K562 (cell line): Measurements from ENCODE around the gene GRIK1. TPM values are rescaled to one million over a fixed set of nuclear protein-coding genes. Genes with fewer than 3 reads are reported as not detected.

ENCODE experiments used
- ATAC-seq: fragments of 200-7000 bp; cut with Tn5 transposase; 3 replicates; pipeline ENCODE4 v1.9.1; 2020; ENCODE audit warnings: moderate library complexity
- BruUV-seq: library from RNA; stranded (reverse); fragments of 400-500 nt; replicated peaks from 2 replicates; lab custom pipeline; 2021; lab: Mats Ljungman, UMichigan
- CTCF ChIA-PET: fragments of 300-600 bp; formaldehyde crosslinking; extraction: SDS; loops from one replicate; lab custom pipeline; 2021; ENCODE audit warnings: low intra/inter-chr PET ratio; lab: Yijun Ruan, JAX
- POLR2A ChIA-PET: fragments of 300-600, 350-650 bp; sonication (Branson Sonifier 250); formaldehyde crosslinking; extraction: SDS; loops from one replicate; lab custom pipeline; 2021; ENCODE audit warnings: antibody characterized with exemption, inconsistent platforms; lab: Yijun Ruan, JAX
- DNase-seq, 4 experiments: peaks; one replicate each; pipeline versions ENCODE4 v3.0.0 to v3.0.0-alpha.2; 2011 to 2018; ENCODE audit warnings: low spot score in 3 of 4, mixed read lengths in 3 of 4; ENCODE audit errors: extremely low read depth in 1 of 4
- FAIRE-seq: peaks from 2 replicates; lab custom pipeline; 2011; peaks lifted over from hg19 to GRCh38; lab: Jason Lieb, UNC
- H2AFZ ChIP-seq: 2 replicates; pipeline ENCODE4 v1.6.0; 2011; ENCODE audit warnings: low read depth, low read length, control low read depth, inconsistent platforms
- H3K27ac ChIP-seq: fragments of 200-600 bp; 3 replicates; pipeline ENCODE4 v1.8.0; 2011; ENCODE audit warnings: low read depth, mild to moderate bottlenecking, control low read depth, inconsistent platforms, low read length, moderate library complexity, mixed read lengths; ENCODE audit errors: extremely low read depth
- H3K27me3 ChIP-seq, 2 experiments: fragments of 300-600 bp in 1 of 2; 2 replicates in 1 of 2; 3 replicates in 1 of 2; pipeline versions ENCODE4 v1.6.0 to v1.8.0; 2011; ENCODE audit warnings: inconsistent platforms in 2 of 2, low read length in 2 of 2, mild to moderate bottlenecking in 1 of 2, mixed read lengths in 1 of 2, moderate library complexity in 1 of 2; ENCODE audit not compliant: control insufficient read depth in 2 of 2, insufficient read depth in 2 of 2
- H3K36me3 ChIP-seq: fragments of 300-600 bp; 3 replicates; pipeline ENCODE4 v1.8.0; 2011; ENCODE audit warnings: mild to moderate bottlenecking, low read length, inconsistent platforms; ENCODE audit not compliant: control insufficient read depth, insufficient read depth
- H3K4me1 ChIP-seq, 2 experiments: fragments of 200-600 bp in 1 of 2; replicated peaks in 1 of 2; 2 replicates in 1 of 2; 3 replicates in 1 of 2; pipeline versions ENCODE4 v1.5.1 to v1.8.0; 2011; ENCODE audit warnings: inconsistent platforms in 2 of 2, low read length in 2 of 2, mild to moderate bottlenecking in 1 of 2, mixed read lengths in 1 of 2, moderate library complexity in 1 of 2; ENCODE audit not compliant: control insufficient read depth in 2 of 2, insufficient read depth in 2 of 2
- H3K4me2 ChIP-seq: 2 replicates; pipeline ENCODE4 v1.6.1; 2011; ENCODE audit warnings: low read length, control low read depth, inconsistent platforms, mixed read lengths; ENCODE audit not compliant: insufficient read depth
- H3K4me3 ChIP-seq: fragments of 200-600 bp; sonication (generic), shearing (Covaris generic); 2 replicates; pipeline ENCODE4 v1.5.1; 2016; ENCODE audit warnings: control low read depth, inconsistent platforms
- H3K79me2 ChIP-seq: fragments of 200-600 bp; 3 replicates; pipeline ENCODE4 v1.8.0; 2011; ENCODE audit warnings: low read length, inconsistent platforms; ENCODE audit not compliant: control insufficient read depth, insufficient read depth
- H3K9ac ChIP-seq, 2 experiments: 2 replicates each; pipeline versions ENCODE4 v1.6.0 to v1.6.1; 2011; ENCODE audit warnings: low read depth in 2 of 2, low read length in 2 of 2, control low read depth in 1 of 2, inconsistent platforms in 1 of 2, mild to moderate bottlenecking in 1 of 2, mixed read lengths in 1 of 2; ENCODE audit not compliant: insufficient read depth in 1 of 2
- H3K9me1 ChIP-seq: one replicate; pipeline ENCODE4 v1.6.0; 2011; ENCODE audit warnings: inconsistent platforms, mild to moderate bottlenecking, low read length, moderate library complexity; ENCODE audit not compliant: control insufficient read depth, insufficient read depth
- H3K9me3 ChIP-seq: replicated peaks from 2 replicates; pipeline ENCODE4 v1.5.1; 2011; ENCODE audit warnings: low read depth, low read length, inconsistent platforms; ENCODE audit not compliant: control insufficient read depth, insufficient read depth
- H4K20me1 ChIP-seq: replicated peaks from 2 replicates; pipeline ENCODE4 v1.6.1; 2011; ENCODE audit warnings: low read length, inconsistent platforms, mixed read lengths; ENCODE audit not compliant: control insufficient read depth, insufficient read depth
- BDP1 ChIP-seq: IDR thresholded peaks from 3 replicates; pipeline ENCODE4 v1.6.1; 2011; ENCODE audit not compliant: insufficient read length, insufficient read depth
- CBX5 ChIP-seq: IDR thresholded peaks from 2 replicates; pipeline ENCODE4 v1.6.1; 2014; ENCODE audit warnings: low read depth, borderline replicate concordance
- FUS ChIP-seq: fragments of 200-400 bp; formaldehyde crosslinking; optimal IDR thresholded peaks from 2 replicates; pipeline ENCODE3; 2017; ENCODE audit warnings: low read depth, low read length
- GTF3C2 ChIP-seq: IDR thresholded peaks from 3 replicates; pipeline ENCODE4 v1.6.1; 2011; ENCODE audit warnings: borderline replicate concordance, mild to moderate bottlenecking, moderate library complexity; ENCODE audit not compliant: insufficient read length; ENCODE audit errors: extremely low read depth
- PHF8 ChIP-seq: fragments of 200-600 bp; sonication (generic); IDR thresholded peaks from 2 replicates; pipeline ENCODE4 v1.6.1; 2012; ENCODE audit warnings: mixed run types, mild to moderate bottlenecking, inconsistent platforms, low read length, moderate library complexity, borderline replicate concordance
- RBM22 ChIP-seq: fragments of 200-400 bp; formaldehyde crosslinking; IDR thresholded peaks from 2 replicates; pipeline ENCODE4 v1.6.1; 2018; ENCODE audit warnings: low read length, low read depth; ENCODE audit not compliant: poor library complexity, severe bottlenecking
- ZNF444 ChIP-seq: fragments of 250-450 bp; sonication (Bioruptor Pico); IDR thresholded peaks from 2 replicates; pipeline ENCODE4 v1.4.0; 2020; ENCODE audit warnings: mild to moderate bottlenecking, moderate library complexity
- ZNF551 ChIP-seq: fragments of 250-450 bp; sonication (Bioruptor Pico); IDR thresholded peaks from 2 replicates; pipeline ENCODE4 v1.5.0; 2021; ENCODE audit warnings: mild to moderate bottlenecking, moderate library complexity
- ZNF717 ChIP-seq: fragments of 250-450 bp; sonication (Bioruptor Pico); IDR thresholded peaks from 2 replicates; pipeline ENCODE4 v1.5.0; 2021
- WGBS: fragments of 100-300 bp; shearing (Covaris generic); methylation state at CpG from one replicate; pipeline ENCODE4 v1.1.6; 2016; ENCODE audit warnings: low coverage, mixed read lengths; ENCODE audit not compliant: insufficient coverage; ENCODE audit errors: missing lambda C conversion rate; 5-methylcytosine and 5-hydroxymethylcytosine counted together
- in situ Hi-C: fragments of 300-500 bp; cut with MboI; formaldehyde crosslinking; loops from 4 replicates; pipeline ENCODE4 v1.15.0; 2018; ENCODE audit warnings: inconsistent platforms, mixed read lengths
- intact Hi-C: fragments of 100-400 bp; cut with micrococcal nuclease; formaldehyde crosslinking; loops from 2 replicates; pipeline ENCODE4 v1.14.2; 2022
- polyA plus RNA-seq, 8 experiments: library from polyadenylated mRNA; depleted of rRNA in 4 of 8; stranded (reverse) in 5 of 8; unstranded in 3 of 8; fragments of >200 nt; fragmentation: Nextera tagmentation in 2 of 8; fragmentation: Illumina TruSeq in 1 of 8; extraction: Ambion mirVana in 2 of 8; extraction: Trizol in 1 of 8; gene quantifications; 2 replicates each; pipeline versions ENCODE4 v1.2.1 to v1.2.3, GENCODE V29; 2011 to 2014; ENCODE audit warnings: inconsistent platforms in 1 of 8, missing spikeins in 1 of 8
- total RNA-seq, 7 experiments: library from RNA; depleted of rRNA in 6 of 7; stranded (reverse); fragments of >200 nt in 6 of 7; fragmentation: Illumina TruSeq in 2 of 7; extraction: Trizol in 2 of 7; gene quantifications; 2 replicates each; pipeline versions ENCODE4 v1.2.1 to v1.2.3, GENCODE V29; 2011 to 2021; ENCODE audit warnings: low replicate concordance in 1 of 7
- TF ChIP-seq, protein P1 (sequence below): fragments of 450-650 bp; IDR thresholded peaks from 2 replicates; pipeline ENCODE4 v1.6.1; 2014; ENCODE audit warnings: low read depth, mild to moderate bottlenecking, moderate library complexity, borderline replicate concordance

Gene GRIK1
- total and polyA plus RNA-seq, 9 of the 15 experiments (the other 6 are each of a cell fraction or from before 2014, with no cell fraction given), result 0.17 to 2.8 (median 0.53) TPM

GRCh38 chr21:29633756-29634155 lies 306.0 kb downstream of the GRIK1 start:
- no peaks in the 10 kb centered on the region for H4K20me1 ChIP-seq
- TF ChIP-seq FUS (no peak), CBX5 (no peak), ZNF444 (CRISPR knock-in tag) (no peak), GTF3C2 (no peak), RBM22 (no peak), ZNF551 (CRISPR knock-in tag) (no peak), PHF8 (no peak), ZNF717 (CRISPR knock-in tag) (no peak), BDP1 (no peak)
- TF ChIP-seq, protein P1, sequence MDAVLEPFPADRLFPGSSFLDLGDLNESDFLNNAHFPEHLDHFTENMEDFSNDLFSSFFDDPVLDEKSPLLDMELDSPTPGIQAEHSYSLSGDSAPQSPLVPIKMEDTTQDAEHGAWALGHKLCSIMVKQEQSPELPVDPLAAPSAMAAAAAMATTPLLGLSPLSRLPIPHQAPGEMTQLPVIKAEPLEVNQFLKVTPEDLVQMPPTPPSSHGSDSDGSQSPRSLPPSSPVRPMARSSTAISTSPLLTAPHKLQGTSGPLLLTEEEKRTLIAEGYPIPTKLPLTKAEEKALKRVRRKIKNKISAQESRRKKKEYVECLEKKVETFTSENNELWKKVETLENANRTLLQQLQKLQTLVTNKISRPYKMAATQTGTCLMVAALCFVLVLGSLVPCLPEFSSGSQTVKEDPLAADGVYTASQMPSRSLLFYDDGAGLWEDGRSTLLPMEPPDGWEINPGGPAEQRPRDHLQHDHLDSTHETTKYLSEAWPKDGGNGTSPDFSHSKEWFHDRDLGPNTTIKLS, result no peak
- in situ Hi-C loops (no loop called here), intact Hi-C loops (no loop called here)
- H2AFZ ChIP-seq, result no peak overlapping the region
- BruUV-seq, result no TSS peak
- ATAC-seq (no peak), FAIRE-seq (no peak), DNase-seq (no peak)
- WGBS, result 86% methylated on average over 2 of the region's 2 CpGs
- H3K27ac ChIP-seq, result no peak overlapping the region
- peaks cover 9% of the 10 kb centered on the region for H3K9me3 ChIP-seq
- H3K9ac ChIP-seq, result no peak overlapping the region
- no peaks in the 10 kb centered on the region for H3K27me3 ChIP-seq
- POLR2A ChIA-PET, result interaction anchor here (1.3 kb wide), 1 partner anchor 9 kb away, joined by 5 read pairs; no protein-coding TSS in a partner anchor
- no peak overlapping the region for H3K4me3 ChIP-seq
- peaks cover 5 to 31% of the 10 kb centered on the region in 2 experiments; a peak in 4 of 5 replicates for H3K4me1 ChIP-seq
- H3K4me2 ChIP-seq, result no peak overlapping the region
- CTCF ChIA-PET, result no interaction called here
- H3K36me3 ChIP-seq, result peaks cover 8% of the 10 kb centered on the region; the same call in 2 of the 3 replicates
- no peaks in the 10 kb centered on the region for H3K9me1 ChIP-seq
- H3K79me2 ChIP-seq, result no peaks in the 10 kb centered on the region
